GM12872 (cell line): ENCODE results near the gene CNDP2.
A peak's percentile ranks its signal among the peaks of the same experiment; 100 is the strongest.

Experiments
- CTCF ChIP-seq: IDR thresholded peaks from 3 replicates; pipeline ENCODE4 v1.5.1; 2011; ENCODE audit warnings: low read depth, mild to moderate bottlenecking, low read length, moderate library complexity; ENCODE audit not compliant: insufficient read depth

Gene CNDP2

GRCh38 chr18:74547860-74548259 is 51.7 kb downstream of the CNDP2 start:
- TF ChIP-seq CTCF, result no peak

GRCh38 chr18:74549591-74550104 is 53.5 kb downstream of the CNDP2 start:
- TF ChIP-seq CTCF, result no peak

GRCh38 chr18:74550886-74551285 is 54.7 kb downstream of the CNDP2 start:
- no peak for TF ChIP-seq CTCF

GRCh38 chr18:74551452-74551851 is 55.3 kb downstream of the CNDP2 start:
- TF ChIP-seq CTCF, result no peak

- peak; percentile 76 for TF ChIP-seq CTCF
Observed at GRCh38 chr18:74551936-74552555, 55.9 kb downstream of the CNDP2 start.

- TF ChIP-seq CTCF, result no peak
Observed at GRCh38 chr18:74556126-74556525, 60.0 kb downstream of the CNDP2 start.

- TF ChIP-seq CTCF, result no peak
Observed at GRCh38 chr18:74558096-74558495, 61.9 kb downstream of the CNDP2 start.
